Sigmoid colon (tissue), 4 donors: ENCODE data around the gene RAPGEF2.

Experiments used
- EP300 ChIP-seq, 4 donors: sonication (generic); formaldehyde crosslinking; IDR thresholded peaks; one replicate each; pipeline ENCODE4 v1.6.1; 2017; ENCODE audit warnings: antibody characterized with exemption in 4 of 4
- POLR2A ChIP-seq, 2 donors: fragments of 450-650 bp; IDR thresholded peaks; one replicate each; pipeline ENCODE4 v1.6.1; 2016; ENCODE audit warnings: antibody characterized with exemption in 2 of 2, mild to moderate bottlenecking in 2 of 2, moderate library complexity in 2 of 2
- POLR2AphosphoS5 ChIP-seq, 4 donors: sonication (generic); formaldehyde crosslinking; IDR thresholded peaks; one replicate each; pipeline ENCODE4 v1.6.1; 2017; ENCODE audit warnings: antibody characterized with exemption in 4 of 4
- TF ChIP-seq, protein P1 (sequence below), 4 experiments: fragments of 450-650 bp in 3 of 4; fragments of 200-600 bp in 1 of 4; IDR thresholded peaks; one replicate each; pipeline ENCODE4 v1.5.1; 2016 to 2019; ENCODE audit warnings: antibody characterized with exemption in 4 of 4, mild to moderate bottlenecking in 3 of 4, moderate library complexity in 2 of 4

DNA sequence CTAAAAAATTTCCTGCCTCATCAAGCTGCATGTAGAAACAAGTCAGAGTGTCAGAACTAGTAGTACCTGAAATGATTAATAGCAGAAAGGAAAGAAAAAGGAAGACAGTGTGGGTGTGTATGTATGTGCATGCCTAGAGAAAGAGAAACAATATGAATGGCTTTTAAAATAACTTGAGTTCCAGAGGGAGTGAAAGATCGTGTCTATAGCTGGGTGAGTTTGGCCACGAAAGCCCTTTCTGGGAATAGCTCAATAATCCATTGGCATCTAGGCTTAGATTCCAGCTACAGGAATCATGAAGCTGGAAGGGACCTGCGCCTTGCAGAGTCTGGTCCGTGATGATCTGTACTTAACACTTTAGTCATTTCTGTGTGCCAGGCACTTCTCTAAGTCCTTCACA is 195.6 kb downstream of the RAPGEF2 start:
- no peak for TF ChIP-seq POLR2A (IDR thresholded peaks at IDR 0.05)
- TF ChIP-seq, protein P1, sequence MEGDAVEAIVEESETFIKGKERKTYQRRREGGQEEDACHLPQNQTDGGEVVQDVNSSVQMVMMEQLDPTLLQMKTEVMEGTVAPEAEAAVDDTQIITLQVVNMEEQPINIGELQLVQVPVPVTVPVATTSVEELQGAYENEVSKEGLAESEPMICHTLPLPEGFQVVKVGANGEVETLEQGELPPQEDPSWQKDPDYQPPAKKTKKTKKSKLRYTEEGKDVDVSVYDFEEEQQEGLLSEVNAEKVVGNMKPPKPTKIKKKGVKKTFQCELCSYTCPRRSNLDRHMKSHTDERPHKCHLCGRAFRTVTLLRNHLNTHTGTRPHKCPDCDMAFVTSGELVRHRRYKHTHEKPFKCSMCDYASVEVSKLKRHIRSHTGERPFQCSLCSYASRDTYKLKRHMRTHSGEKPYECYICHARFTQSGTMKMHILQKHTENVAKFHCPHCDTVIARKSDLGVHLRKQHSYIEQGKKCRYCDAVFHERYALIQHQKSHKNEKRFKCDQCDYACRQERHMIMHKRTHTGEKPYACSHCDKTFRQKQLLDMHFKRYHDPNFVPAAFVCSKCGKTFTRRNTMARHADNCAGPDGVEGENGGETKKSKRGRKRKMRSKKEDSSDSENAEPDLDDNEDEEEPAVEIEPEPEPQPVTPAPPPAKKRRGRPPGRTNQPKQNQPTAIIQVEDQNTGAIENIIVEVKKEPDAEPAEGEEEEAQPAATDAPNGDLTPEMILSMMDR (IDR thresholded peaks at IDR 0.05): no peak
- no peak for TF ChIP-seq EP300 (IDR thresholded peaks at IDR 0.05)
- TF ChIP-seq POLR2AphosphoS5 (IDR thresholded peaks at IDR 0.05): no peak
